ENCODE data around the gene FOXP1. TPM values are rescaled to one million over a fixed set of nuclear protein-coding genes. Genes with fewer than 3 reads are reported as not detected.

FOXP1 gene
- total RNA-seq, 2 experiments from 2014 or later = 493 to 508 TPM

DNA sequence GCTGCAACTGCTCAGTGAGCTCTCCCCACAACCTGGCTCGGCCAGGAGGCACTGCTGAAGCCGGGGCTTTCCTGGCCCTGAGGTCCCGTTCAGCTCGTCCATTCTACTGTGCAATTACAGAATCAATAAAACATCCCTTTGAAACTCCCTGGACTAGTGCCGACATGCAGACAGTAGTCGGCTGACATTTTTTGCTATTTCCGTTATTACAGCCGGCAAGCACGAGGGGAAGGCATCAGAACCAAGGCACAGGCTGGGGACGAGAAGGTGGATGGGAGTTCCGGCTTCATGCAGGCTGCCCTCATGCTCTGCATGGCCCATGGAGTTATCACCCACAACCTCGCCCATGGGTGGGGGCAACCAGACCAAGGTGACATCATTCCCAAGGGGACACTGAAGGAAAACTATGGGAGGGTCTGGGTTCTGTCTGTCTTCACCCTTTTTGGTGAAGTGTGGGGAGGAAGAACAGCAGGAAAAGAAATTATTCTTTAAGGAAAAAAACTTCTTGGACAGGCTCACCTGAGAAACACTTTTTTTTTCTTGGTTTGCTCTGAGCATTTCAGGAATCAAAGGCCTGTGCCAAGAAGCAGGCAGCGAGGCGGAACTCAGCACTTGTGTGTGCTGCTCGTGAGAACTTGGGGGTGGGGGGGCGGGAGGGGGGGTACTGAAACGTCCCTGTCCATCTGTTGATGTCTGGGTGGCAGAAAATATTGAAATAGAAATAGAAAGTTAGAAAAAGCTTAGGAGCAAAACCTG is 154.5 kb downstream of the FOXP1 start:
- ATAC-seq (ENCODE audit: poor library complexity) = peak; percentile 19
- Mint-ChIP-seq H3K4me1 (ENCODE audit: low read depth) (peaks cover 97% of the 10 kb centered on the region), H3K4me3 (peak overlapping the region; percentile 67), H3K27ac (peak overlapping the region; percentile 91), H3K36me3 (ENCODE audit: low read depth) (peaks cover 73% of the 10 kb centered on the region), H3K9me3 (peaks cover 4% of the 10 kb centered on the region), H3K27me3 (no peaks in the 10 kb centered on the region)
- TF ChIP-seq, protein P1, sequence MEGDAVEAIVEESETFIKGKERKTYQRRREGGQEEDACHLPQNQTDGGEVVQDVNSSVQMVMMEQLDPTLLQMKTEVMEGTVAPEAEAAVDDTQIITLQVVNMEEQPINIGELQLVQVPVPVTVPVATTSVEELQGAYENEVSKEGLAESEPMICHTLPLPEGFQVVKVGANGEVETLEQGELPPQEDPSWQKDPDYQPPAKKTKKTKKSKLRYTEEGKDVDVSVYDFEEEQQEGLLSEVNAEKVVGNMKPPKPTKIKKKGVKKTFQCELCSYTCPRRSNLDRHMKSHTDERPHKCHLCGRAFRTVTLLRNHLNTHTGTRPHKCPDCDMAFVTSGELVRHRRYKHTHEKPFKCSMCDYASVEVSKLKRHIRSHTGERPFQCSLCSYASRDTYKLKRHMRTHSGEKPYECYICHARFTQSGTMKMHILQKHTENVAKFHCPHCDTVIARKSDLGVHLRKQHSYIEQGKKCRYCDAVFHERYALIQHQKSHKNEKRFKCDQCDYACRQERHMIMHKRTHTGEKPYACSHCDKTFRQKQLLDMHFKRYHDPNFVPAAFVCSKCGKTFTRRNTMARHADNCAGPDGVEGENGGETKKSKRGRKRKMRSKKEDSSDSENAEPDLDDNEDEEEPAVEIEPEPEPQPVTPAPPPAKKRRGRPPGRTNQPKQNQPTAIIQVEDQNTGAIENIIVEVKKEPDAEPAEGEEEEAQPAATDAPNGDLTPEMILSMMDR (IDR thresholded peaks at IDR 0.05) = no peak
- H3K4me3 ChIP-seq (ENCODE audit: low read length) = no peak overlapping the region
- peaks cover 9% of the 10 kb centered on the region for H3K36me3 ChIP-seq (ENCODE audit: insufficient read depth, low read length)
- intact Hi-C loops (cut with DNase I, micrococcal nuclease) = no loop called here
- DNase-seq = peak in 3 of 14 experiments; percentile 37 to 54 (median 41)
- H3K4me1 ChIP-seq (ENCODE audit: insufficient read depth, low read length) = peaks cover 72% of the 10 kb centered on the region
- ChIA-PET POLR2A (interaction anchor here (0.9 to 7.7 kb wide), 7 partner anchors 13 to 183 kb away, joined by 3 to 79 read pairs (median 3); no protein-coding TSS in a partner anchor), CTCF (interaction anchor here (0.5 to 1.2 kb wide), 3 partner anchors 12 to 62 kb away, joined by 3 to 4 read pairs (median 3); no protein-coding TSS in a partner anchor)
- peak overlapping the region in 1 of 2 donors; percentile 42 for H3K27ac ChIP-seq (ENCODE audit: low read depth in 1 of 2, low read length in 2 of 2)
- no peaks in the 10 kb centered on the region for H3K9me3 ChIP-seq (ENCODE audit: control insufficient read depth in 1 of 2, insufficient read depth in 1 of 2, low read length in 2 of 2)
- no peaks in the 10 kb centered on the region for H3K27me3 ChIP-seq (ENCODE audit: control insufficient read depth in 1 of 2, insufficient read depth in 2 of 2, low read length in 2 of 2)

- Histone ChIP-seq H3K4me1 (ENCODE audit: insufficient read depth, low read length) (peaks cover 73% of the 10 kb centered on the region), H3K9me3 (ENCODE audit: control insufficient read depth in 1 of 2, insufficient read depth in 1 of 2, low read length in 2 of 2) (no peaks in the 10 kb centered on the region)
These were observed 157.9 kb downstream of the FOXP1 start for GRCh38 chr3:71425491-71426071.

More at GRCh38 chr3:71425491-71426071, 157.9 kb downstream of the FOXP1 start:
- no peak for DNase-seq
- intact Hi-C loops (cut with DNase I, micrococcal nuclease) = no loop called here
- peaks cover 97% of the 10 kb centered on the region for H3K4me1 Mint-ChIP-seq (ENCODE audit: low read depth)
- peaks cover 4% of the 10 kb centered on the region for H3K9me3 Mint-ChIP-seq
- H3K27ac Mint-ChIP-seq = peak overlapping the region; percentile 91
- TF ChIP-seq, protein P1 (IDR thresholded peaks at IDR 0.05) = no peak
- ATAC-seq (ENCODE audit: poor library complexity) = no peak
- CTCF ChIA-PET = no interaction called here
- Histone ChIP-seq H3K4me3 (ENCODE audit: low read length) (no peak overlapping the region), H3K36me3 (ENCODE audit: insufficient read depth, low read length) (peaks cover 15% of the 10 kb centered on the region), H3K27me3 (ENCODE audit: control insufficient read depth in 1 of 2, insufficient read depth in 2 of 2, low read length in 2 of 2) (no peaks in the 10 kb centered on the region), H3K27ac (ENCODE audit: low read depth in 1 of 2, low read length in 2 of 2) (no peak overlapping the region)
- H3K27me3 Mint-ChIP-seq = no peaks in the 10 kb centered on the region
- H3K36me3 Mint-ChIP-seq (ENCODE audit: low read depth) = peaks cover 82% of the 10 kb centered on the region
- peak overlapping the region; percentile 17 for H3K4me3 Mint-ChIP-seq
- POLR2A ChIA-PET = interaction anchor here (0.8 to 3.6 kb wide), 9 partner anchors 9 to 55 kb away, joined by 3 to 10 read pairs (median 4); no protein-coding TSS in a partner anchor
